Right hindlimb (tissue), 1 donor: ENCODE data around the gene CIBAR2.

Source experiments
- DNase-seq: peaks from one replicate; pipeline ENCODE4 v3.0.0-alpha.2; 2018

The CIBAR2 gene

GRCh38 chr16:85081765-85082164 is 30.5 kb downstream of the CIBAR2 start:
- no peak for DNase-seq

GRCh38 chr16:85081038-85081437 is 31.2 kb downstream of the CIBAR2 start:
- no peak for DNase-seq

- no peak for DNase-seq
These were observed 32.3 kb downstream of the CIBAR2 start for GRCh38 chr16:85079785-85080570.

GRCh38 chr16:85078952-85079351 is 33.3 kb downstream of the CIBAR2 start:
- no peak for DNase-seq

DNA sequence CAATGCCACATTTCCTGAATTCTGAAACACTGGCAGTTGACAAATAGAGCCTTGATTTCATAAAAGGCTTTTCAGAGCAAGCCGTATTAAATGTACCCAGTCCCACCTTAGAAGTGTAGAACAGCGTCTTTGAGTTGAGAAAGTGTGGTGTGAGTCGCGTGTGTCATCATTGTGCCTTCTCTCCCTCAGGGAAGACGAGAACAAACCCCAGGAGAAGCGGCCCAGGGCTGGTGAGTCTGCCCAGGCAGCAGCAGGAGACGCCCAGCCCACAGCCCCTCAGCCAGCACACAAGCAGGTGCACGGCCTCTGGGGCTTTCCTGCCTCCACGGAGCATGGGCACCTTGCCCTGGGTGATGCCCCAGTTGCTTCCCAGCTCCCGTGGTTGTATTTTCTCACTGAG is 34.0 kb downstream of the CIBAR2 start:
- DNase-seq = no peak

GRCh38 chr16:85077576-85078125 is 34.6 kb downstream of the CIBAR2 start:
- no peak for DNase-seq

GRCh38 chr16:85077039-85077438 is 35.2 kb downstream of the CIBAR2 start:
- no peak for DNase-seq

- DNase-seq = no peak
These were observed 36.9 kb downstream of the CIBAR2 start for GRCh38 chr16:85075236-85075924.

- DNase-seq = no peak
These were observed 37.9 kb downstream of the CIBAR2 start for GRCh38 chr16:85074225-85074914.

GRCh38 chr16:85072947-85073346 is 39.3 kb downstream of the CIBAR2 start:
- peak; percentile 81 for DNase-seq

- no peak for DNase-seq
These were observed 40.0 kb downstream of the CIBAR2 start for GRCh38 chr16:85072076-85072860.

DNA sequence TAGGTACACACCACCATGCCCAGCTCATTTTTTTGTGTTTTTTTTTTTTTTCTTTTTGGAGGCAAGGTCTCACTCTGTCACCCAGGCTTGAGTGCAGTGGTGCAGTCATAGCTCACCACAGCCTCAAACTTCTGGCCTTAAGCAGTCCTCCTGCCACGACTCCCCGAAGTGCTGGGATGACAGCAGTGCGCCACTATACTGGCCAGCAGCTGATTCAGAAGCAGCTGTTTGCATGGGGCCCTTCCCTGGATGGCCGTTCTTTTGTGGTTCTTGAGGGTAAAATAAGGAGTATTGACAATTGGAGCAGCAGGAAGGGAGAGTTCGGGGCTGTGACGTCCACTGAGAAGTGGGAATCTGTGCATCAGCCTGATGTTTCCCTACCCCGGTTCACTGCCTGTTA is 43.1 kb downstream of the CIBAR2 start:
- no peak for DNase-seq

- DNase-seq = no peak
These were observed 43.5 kb downstream of the CIBAR2 start for GRCh38 chr16:85068746-85069145.

- no peak for DNase-seq
These were observed 44.8 kb downstream of the CIBAR2 start for GRCh38 chr16:85067426-85067825.

- no peak for DNase-seq
These were observed 45.2 kb downstream of the CIBAR2 start for GRCh38 chr16:85067024-85067423.

GRCh38 chr16:85066346-85066885 is 45.9 kb downstream of the CIBAR2 start:
- no peak for DNase-seq

DNA sequence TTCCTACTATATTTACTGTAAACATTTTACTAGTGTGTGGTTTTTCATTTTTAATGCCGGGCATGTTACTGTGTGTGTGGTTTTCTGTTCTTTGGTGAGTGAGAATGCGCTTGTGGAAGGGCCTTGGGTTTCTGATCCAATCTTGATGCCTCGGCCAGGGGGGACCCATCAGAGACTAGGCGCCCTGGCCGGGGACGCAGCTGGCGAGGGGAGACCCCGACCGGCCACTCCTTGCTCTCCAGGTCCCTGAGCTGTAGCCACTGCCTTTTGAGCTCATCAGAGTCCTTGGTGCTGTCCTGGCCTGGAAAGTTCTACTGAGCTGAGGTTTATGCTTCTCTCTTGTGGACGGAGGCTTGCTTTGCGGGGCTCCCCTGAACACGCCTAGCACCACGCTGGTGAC is 47.2 kb downstream of the CIBAR2 start:
- DNase-seq = no peak

- DNase-seq = no peak
These were observed 48.1 kb downstream of the CIBAR2 start for GRCh38 chr16:85064186-85064585.

- DNase-seq = no peak
These were observed 49.4 kb downstream of the CIBAR2 start for GRCh38 chr16:85062845-85063244.

GRCh38 chr16:85062323-85062722 is 49.9 kb downstream of the CIBAR2 start:
- DNase-seq = no peak

- no peak for DNase-seq
These were observed 50.7 kb downstream of the CIBAR2 start for GRCh38 chr16:85061566-85061965.

- DNase-seq = no peak
These were observed 53.4 kb downstream of the CIBAR2 start for GRCh38 chr16:85058909-85059308.
